GM19043 (cell line): ENCODE results near the gene DNAJB8.

ENCODE experiments used
- ATAC-seq: cut with Tn5 transposase; IDR thresholded peaks from one replicate; pipeline ENCODE4 v1.9.1; 2021; ENCODE audit warnings: low read depth; ENCODE audit not compliant: unreplicated experiment

Gene DNAJB8

DNA sequence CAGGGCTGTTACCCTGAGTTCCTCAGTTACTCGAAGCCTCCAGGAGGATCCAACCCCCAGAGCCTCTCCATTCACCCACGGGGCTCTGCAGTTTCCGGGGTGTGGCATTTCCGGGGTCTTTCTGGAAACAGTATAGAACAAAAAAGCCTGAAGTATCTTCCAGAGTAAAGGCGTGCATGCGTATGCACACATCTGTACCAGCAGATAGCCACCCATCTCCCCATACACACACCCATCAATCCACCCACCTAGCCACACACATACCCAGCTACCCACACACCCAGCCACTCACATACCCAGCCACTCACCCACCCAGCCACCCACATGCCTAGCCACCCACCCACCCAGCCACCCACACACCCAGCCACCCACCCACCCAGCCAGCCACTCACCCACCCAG, 2.9 kb upstream of the DNAJB8 start:
- no peak for ATAC-seq

DNA sequence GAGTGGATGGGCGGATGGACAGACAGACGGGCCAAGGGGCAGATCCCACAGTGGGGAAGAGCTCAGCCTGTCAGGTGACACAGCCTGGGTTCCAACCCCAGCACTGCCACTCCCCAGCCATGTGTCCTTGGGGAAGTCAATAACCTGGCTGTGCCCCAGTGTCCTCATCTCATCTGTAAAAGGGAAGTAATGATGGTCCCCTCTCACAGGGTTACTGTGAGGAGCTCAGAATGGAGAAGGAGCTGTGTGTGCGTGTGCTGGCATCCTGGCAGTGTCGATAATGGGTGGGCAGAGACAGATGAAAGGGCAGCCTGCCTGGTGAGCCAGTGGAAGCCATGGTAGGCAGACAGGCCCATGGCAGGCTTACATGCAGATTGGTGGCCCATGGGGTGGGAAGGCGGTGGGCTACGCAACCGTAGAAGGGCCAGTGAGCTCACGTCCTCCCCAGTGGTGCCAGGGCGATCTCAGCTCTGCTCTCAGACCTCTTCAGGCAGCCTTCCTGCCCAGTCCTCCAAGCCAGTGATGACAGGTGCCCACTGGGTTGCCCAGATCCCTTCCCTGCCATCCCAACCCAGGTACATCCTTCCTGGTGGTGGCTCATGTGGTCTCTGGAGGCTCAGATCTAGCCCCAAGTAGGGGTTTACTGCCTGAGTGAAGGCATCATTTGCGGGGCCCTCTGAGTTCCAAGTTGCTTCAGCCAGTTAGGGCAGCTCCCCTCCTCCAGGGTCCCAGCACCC, 2.3 kb upstream of the DNAJB8 start:
- no peak for ATAC-seq

DNA sequence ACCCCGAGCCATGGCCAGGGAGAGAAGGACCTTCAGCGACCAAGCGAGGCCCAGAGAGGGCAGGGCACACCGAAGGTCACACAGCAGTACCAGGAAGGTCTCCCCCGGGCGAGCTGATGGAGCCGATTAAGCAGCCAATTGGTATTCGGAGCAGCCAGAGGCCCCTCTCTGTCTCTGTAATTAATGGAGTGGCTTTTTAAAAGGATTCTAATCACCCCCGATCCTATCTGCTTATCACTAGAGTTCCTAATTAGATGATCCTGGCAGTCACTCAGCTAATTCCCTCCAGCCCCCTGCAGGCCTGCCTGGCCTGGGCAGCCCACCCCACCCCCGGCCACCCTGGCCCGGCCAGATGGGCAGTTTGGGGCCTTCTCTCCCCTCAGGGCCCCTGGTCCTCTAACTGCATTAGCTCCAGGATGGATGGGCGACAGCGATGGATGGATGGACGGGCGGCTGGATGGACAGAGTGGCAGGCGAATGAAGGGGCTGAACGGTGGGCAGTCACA, 1.6 kb upstream of the DNAJB8 start:
- no peak for ATAC-seq

DNA sequence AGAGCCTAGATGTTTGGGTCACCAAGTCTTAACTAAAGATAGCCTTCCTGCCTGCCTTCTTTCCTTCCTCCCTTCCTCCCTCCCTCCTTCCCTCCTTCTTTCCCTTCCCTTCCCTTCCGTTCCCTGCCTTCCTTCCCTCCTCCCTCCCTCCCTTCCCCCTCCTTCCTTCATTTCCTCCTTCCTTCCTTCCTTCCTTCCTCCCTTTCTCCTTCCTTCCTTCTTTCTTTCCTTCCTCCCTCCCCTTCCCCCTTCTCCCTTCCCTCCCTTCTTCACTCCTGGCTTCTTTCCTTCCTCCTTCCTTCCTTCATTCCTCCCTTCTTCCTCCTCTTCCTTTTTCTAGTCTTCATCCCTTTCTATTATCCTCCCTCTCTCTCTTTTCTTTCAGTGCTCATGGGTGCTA, 2.0 kb downstream of the DNAJB8 start:
- no peak for ATAC-seq

DNA sequence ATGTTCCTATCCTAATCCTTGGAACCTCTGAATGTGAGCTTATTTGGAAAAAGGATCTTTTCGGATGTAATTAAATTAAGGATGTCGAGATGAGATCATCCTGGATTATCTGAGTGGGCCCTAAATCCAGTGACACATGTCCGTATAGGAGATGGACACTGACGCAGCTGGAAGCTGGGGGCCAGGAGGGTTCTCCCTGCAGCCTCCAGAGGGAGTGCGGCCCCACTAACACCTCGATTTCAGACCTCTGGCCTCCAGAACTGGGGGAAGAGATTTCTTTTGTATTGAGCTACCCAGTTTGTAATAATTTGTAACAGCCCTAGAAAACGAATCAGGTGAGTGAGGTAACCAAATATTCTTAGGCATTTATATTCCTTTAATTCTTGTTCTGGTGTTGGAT, 2.5 kb downstream of the DNAJB8 start:
- ATAC-seq: no peak

DNA sequence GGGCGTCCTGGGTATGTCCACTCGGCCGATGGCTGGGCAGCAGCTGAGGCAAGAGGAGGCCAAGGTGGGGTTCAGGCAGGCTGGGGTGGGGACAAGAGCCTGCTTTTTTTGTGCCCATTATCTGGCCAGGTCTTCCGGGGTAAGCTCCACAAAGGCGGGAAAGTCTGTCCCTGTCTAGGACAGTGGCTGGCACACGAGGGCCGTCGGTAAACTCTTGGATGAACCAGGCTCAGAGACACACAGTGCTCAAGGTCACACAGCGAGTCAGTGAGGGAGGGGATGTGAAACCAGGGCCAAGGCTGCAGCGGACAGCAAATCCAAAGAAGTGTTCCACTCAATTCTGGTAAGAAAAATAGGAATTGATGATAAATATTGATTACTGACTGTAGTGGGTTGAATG, 2.9 kb downstream of the DNAJB8 start:
- no peak for ATAC-seq

- ATAC-seq: no peak
These were observed 3.3 kb downstream of the DNAJB8 start for GRCh38 chr3:128463354-128463753.

DNA sequence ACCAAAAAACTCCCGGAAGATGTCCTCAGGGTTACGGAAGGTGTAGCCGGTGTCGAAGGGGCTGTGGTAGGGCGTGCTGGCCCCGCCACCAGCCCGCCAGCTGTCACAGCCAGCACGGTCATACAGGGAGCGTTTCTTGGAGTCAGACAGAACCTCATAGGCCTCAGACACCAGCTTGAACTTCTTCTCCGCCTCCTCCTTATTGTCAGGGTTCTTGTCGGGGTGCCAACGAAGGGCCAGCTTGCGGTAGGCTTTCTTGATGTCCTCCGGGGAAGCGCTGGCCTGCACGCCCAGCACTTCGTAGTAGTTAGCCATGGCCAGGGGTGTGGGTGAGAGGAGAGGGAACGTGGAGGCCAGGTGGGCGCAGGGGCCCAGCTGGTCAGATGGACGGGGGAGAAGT, 3.8 kb downstream of the DNAJB8 start:
- ATAC-seq: no peak

- ATAC-seq: no peak
These were observed 4.3 kb downstream of the DNAJB8 start for GRCh38 chr3:128462341-128462910.

- ATAC-seq: no peak
These were observed 5.0 kb downstream of the DNAJB8 start for GRCh38 chr3:128461731-128462130.

- ATAC-seq: no peak
These were observed 7.2 kb downstream of the DNAJB8 start for GRCh38 chr3:128459461-128459820.

DNA sequence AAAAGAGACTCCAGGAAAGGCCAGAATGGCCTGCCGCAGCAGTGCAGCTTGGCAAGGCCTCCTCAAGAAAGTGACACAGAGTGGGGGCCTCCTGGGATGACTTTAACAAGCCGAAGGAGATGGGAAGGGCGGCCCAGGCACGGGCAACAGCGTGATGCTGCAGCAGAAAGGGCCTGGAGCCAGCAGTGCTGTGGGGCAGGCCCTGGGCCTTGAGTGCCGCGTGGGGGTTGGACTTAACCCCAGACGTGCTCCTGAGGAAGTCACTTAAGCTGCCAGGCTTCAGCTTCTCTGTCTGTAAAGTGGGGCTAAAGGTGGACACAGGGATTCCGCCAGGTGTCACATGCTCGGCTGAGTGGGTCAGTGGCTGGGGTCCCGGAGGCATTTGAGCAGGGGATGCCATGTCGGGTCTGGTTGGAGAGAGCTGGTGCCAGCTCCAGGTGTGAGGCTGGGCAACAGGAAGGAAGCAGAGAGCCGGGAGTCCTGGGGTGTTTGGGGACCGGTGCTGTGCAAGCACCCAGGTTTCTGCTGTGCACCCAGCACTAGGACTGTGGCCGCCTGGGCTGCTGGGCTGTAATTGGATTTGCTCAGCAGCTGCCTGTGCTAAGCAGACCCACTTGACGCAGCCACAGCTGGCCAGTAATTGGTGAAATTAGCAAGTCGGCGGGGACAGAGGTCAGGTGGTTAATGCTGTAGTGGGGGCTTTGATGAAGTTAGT, 7.8 kb downstream of the DNAJB8 start:
- ATAC-seq: no peak

DNA sequence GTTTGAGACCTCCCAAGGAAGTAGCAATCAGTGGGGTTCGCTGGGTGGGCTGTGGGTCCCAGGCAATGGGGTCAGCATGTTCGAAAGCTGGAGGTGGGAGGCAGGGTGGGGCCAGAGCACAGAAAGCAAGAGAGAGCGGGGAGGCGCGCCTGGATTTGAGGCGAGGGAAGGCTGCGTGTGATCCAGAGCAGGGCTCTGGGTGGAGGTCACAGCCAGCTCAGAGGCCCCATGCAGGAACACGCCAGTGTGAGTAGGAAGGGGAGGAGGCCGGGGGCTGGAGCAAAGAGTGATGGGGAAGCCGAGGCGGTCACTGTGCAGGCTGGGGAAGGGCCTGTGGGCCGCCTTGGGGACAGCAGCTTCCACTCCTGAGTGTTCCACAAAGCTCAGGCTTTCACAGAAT, 8.8 kb downstream of the DNAJB8 start:
- ATAC-seq: no peak

DNA sequence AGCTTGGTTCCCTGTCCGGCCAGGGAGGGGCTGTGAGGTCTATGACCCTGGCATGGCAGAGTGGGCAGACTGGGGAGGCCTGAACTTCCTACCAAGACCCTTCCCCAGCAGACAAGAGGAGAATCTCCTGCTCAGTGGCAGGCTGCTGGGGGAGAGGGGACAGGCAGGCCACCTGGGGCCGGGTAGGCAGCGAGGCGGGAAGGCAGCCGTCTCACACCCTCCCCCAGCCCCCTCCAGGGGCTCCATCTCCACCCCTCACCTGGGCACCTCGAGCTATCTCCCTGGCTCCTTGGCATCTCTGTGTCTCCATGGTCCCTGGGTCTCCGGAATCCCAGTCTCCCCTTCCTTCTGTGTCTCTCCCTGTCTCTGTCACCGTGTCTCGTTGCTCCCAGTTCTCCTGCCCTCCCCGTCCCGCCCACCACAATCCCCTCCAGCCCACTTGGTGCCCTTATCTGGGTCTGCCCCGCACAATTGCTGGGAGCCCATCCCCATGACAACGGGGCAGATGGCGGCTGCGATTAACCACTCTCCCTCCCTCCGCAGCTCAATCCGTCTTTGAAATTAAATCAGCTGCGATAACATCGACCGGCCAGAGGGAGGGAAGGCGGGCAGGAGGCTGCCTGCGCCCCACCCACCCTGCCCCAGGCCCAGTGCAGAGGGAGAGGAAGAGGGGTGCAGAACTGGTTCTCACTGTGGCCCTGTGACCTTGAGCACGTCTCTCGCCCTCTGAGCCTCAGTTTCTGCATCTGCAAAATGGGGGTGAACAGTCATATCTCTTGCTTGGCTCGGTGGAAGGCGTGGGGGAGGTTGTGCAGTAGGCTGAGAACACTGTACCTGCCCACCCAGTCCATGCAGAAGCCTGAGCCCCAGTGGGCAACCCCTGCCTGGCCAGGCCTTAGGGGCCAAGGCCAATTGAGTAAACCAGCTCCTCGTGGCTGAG, 9.6 kb downstream of the DNAJB8 start:
- ATAC-seq: no peak

DNA sequence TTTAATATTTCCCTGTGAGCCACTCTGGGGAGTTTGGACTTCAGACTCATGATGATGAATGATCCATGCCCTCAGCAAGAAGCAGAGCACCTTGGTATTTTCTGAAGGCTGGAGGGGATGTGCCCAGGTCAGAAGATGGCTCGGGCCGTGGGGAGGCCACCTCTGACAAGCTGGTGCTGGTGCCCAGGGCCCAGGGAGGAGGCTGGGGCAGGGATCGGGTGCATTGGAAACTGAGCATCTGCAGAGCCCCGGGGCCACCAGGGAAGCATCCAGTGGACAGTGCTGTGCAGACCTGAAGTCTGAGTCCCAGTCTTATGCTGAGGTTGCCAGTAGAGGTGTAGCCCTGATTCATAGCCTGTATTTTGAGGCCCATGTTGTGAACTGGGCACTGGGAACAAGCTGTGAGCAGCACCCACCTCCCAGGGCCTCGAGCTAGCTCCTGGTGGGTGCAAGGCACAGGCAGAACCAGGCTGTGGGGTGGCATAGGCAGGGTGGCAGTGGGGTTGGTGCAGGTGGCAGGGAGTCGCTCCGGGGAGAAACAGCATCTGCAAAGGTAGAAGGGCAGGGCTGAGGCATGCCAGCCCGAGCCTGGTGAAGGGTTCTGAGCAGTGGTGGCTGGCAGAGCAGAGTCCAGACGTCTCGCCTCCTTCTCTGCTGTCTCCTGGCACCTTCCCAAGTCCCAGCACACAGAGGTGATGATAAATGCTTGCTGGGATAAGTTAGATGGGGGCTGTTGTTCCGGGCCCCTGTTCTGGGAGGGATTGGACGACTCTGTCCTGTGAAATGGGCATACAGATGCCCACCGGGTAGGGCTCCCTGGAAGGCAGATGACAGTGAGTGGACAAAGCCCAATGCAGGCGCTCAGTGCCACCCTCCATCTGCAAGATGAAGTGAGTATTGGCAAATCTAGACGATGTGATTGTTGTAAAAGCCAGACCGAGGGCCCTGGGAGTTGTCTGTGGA, 10.6 kb downstream of the DNAJB8 start:
- no peak for ATAC-seq

DNA sequence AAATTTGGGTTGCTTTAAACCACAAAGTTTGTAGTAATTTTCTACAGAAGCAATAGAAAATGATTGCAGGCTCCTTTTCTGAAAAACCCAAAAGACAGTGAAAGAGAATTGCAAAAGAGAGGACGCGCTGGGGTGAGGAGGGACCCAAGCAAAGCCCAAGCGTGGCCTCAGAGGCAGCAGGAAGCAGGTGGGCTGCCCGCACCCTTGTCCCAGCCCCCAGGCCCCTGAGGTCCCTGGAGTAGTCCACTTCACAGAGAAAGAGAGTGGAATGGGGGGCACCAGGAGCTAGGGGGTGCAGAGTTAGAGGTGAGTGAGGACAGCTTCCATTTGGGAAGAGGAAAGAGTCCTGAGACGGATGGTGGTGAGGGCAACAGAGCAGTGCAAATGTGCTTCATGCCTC, 11.6 kb downstream of the DNAJB8 start:
- no peak for ATAC-seq

- ATAC-seq: no peak
These were observed 12.4 kb downstream of the DNAJB8 start for GRCh38 chr3:128454310-128454618.

GRCh38 chr3:128453501-128454309, 13.0 kb downstream of the DNAJB8 start:
- no peak for ATAC-seq

DNA sequence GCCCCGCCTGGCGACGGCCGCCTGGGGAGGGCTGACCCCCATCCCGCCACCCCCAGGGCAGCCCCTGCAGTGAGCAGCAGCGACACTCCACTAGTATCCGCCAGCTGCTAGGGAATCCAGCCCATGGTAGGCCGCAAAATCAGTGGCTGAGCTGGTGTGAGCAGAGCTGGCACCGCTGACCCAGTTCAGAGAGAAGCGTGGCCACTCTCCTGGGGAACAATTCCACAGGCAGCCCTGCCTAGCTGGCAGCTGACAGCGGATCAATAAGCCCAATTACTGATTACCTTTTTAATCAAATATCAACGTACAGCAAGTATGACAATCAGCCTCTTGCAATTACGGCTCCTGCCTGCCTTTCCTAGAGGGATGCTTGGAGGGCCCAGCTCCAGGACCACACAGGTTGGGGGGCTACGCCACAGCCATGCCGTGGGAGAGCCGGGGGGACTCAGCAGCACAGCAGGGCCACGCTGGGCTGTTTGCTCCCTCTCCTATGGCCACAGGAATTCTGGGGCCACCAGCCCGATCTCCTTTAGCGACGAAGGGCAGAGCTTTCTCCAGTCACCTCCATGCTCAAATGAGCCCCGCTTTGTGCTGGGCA, 13.9 kb downstream of the DNAJB8 start:
- no peak for ATAC-seq
